ENCODE measurements around the gene IFI44L.

Gene IFI44L

GRCh38 chr1:78633209-78633608, 13.0 kb downstream of the IFI44L start:
- in situ Hi-C loops (cut with HindIII; ENCODE audit: low sequenced_read_pairs) = no loop called here

DNA sequence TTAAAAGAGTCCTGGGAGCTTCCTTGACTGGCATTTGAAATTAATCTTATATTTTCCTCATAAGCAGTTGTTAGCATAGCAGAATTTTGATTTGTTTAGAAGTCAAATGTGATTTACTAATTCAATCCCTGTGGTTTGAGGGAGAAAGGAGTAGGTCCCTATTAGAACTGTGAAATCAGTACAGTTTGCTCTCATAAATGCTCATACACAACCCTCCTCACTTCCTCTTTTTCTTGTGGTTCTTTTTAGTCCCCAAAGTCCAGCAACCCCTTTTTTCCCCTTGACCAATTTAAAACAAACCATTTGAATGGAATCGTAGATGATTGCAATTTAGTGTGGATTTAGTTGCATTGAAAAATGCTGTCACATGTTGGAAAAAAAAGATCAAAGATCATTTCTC, 20.2 kb downstream of the IFI44L start:
- in situ Hi-C loops (cut with HindIII; ENCODE audit: low sequenced_read_pairs) = no loop called here

DNA sequence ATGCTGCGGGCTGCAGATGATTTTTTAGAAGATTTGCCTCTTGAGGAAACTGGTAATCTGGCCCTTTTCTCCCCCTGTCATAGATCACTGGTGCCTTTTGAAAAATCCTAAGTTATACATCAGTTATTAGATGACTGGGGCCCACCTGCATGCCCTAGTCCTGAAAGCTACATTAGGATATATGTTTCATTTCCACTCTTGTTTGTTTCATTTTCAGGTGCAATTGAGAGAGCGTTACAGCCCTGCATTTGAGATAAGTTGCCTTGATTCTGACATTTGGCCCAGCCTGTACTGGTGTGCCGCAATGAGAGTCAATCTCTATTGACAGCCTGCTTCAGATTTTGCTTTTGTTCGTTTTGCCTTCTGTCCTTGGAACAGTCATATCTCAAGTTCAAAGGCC, 21.3 kb downstream of the IFI44L start:
- in situ Hi-C loops (cut with HindIII; ENCODE audit: low sequenced_read_pairs) = no loop called here

DNA sequence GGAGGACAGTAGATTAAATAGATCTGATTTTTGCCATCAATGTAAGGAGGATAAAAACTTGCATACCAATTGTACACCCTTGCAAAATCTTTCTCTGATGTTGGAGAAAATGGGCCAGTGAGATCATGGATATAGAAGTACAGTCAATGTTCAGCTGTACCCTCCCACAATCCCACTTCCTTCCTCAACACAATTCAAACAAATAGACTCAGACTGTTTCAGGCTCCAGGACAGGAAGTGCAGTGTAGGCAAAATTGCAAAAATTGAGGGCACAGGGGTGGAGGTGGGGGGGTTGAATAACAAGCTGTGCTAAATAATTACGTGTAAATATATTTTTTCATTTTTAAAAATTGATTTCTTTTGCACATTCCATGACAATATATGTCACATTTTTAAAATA, 25.5 kb downstream of the IFI44L start:
- in situ Hi-C loops (cut with HindIII; ENCODE audit: low sequenced_read_pairs) = no loop called here

DNA sequence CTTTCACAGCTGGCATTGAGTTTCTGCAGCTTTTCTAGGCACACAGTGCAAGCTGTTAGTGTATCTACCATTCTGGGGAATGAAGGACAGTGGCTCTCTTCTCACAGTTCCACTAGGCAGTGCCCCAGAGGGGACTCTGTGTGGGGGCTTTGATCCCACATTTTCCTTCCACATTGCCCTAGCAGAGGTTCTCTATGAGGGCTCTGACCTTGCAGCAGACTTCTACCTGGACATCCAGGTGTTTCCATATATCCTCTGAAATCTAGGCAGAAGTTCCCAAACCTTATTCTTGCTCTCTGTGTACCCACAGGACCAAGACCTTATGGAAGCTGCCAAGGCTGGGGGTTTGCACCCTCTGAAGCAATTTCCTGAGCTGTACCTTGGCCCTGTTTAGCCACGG, 27.0 kb downstream of the IFI44L start:
- in situ Hi-C loops (cut with HindIII; ENCODE audit: low sequenced_read_pairs) = no loop called here

DNA sequence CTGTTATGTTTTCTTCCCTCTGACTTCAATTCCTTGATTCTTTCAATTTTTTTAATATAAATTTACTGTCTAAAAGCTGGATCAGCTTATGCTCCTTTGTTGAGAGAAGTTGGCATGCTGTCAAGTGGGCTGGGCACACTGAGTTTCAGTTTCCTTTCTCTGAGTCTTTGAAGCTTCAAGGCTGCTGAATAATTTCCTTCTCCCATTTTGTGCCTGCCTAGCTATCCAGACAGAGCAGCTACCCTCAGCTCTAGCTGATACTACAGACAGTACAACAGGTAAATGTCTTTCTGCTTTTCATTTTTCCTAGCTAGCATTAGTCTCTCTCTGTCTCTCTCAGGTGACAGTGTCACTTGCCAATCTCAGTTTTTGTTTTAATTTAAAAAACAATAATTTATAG, 29.4 kb downstream of the IFI44L start, which contains the start of gene IFI44:
Gene IFI44 (plus strand): TSS at position 204 of the 400 bp plus-strand sequence. CDS start 365 bp downstream, outside the sequence.
- in situ Hi-C loops (cut with HindIII; ENCODE audit: low sequenced_read_pairs) = no loop called here

DNA sequence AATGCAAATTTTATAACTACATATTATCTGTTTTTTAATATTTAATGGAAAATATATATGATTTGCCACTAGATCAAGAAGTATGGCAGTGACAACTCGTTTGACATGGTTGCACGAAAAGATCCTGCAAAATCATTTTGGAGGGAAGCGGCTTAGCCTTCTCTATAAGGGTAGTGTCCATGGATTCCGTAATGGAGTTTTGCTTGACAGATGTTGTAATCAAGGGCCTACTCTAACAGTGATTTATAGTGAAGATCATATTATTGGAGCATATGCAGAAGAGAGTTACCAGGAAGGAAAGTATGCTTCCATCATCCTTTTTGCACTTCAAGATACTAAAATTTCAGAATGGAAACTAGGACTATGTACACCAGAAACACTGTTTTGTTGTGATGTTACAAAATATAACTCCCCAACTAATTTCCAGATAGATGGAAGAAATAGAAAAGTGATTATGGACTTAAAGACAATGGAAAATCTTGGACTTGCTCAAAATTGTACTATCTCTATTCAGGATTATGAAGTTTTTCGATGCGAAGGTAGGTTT, 29.9 kb downstream of the IFI44L start:
- in situ Hi-C loops (cut with HindIII; ENCODE audit: low sequenced_read_pairs) = no loop called here

DNA sequence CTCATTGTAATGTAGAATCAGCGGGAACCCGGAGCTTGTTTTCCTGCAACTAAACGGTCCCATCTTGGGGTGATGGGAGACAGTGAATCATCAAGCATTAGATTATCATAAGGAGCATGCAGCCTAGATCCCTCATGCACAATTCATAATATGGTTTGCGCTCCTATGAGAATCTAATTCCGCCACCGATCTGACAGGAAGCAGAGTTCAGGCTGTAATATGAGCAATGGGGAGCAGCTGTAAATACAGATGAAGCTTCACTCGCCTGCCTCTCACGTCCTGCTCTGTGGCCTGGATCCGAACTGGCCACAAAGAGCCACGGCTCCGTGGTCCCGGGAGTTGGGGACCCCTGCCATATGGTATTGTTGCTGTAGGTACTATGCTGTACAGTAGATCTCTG, 31.0 kb downstream of the IFI44L start:
- in situ Hi-C loops (cut with HindIII; ENCODE audit: low sequenced_read_pairs) = no loop called here

- in situ Hi-C loops (cut with HindIII; ENCODE audit: low sequenced_read_pairs) = no loop called here
These were observed 31.8 kb downstream of the IFI44L start for GRCh38 chr1:78652019-78652560.

- in situ Hi-C loops (cut with HindIII; ENCODE audit: low sequenced_read_pairs) = no loop called here
These were observed 38.7 kb downstream of the IFI44L start for GRCh38 chr1:78658901-78659300.

GRCh38 chr1:78663923-78664322, 43.7 kb downstream of the IFI44L start:
- in situ Hi-C loops (cut with HindIII; ENCODE audit: low sequenced_read_pairs) = no loop called here

DNA sequence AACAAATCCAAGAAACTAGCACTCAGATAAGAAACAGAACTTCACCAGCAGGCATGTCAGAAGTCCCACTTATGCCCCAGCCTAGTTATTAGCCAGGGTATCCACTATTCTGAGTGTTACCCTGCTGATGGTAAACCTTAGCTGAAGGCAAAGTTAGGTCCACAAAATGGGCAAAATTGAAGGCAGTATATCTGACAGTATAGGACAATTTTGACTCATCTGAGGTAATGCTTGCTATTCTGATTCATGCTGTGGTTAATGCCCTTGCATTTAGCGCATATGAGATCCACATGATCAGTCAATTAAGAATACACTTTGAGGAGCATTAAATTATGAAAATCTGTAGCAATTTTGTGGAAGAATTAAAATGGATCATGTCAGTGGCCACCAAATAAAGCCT, 44.5 kb downstream of the IFI44L start:
- in situ Hi-C loops (cut with HindIII; ENCODE audit: low sequenced_read_pairs) = no loop called here

- in situ Hi-C loops (cut with HindIII; ENCODE audit: low sequenced_read_pairs) = no loop called here
These were observed 45.6 kb downstream of the IFI44L start for GRCh38 chr1:78665809-78666208.

GRCh38 chr1:78667939-78668338, 47.7 kb downstream of the IFI44L start:
- in situ Hi-C loops (cut with HindIII; ENCODE audit: low sequenced_read_pairs) = no loop called here

- in situ Hi-C loops (cut with HindIII; ENCODE audit: low sequenced_read_pairs) = no loop called here
These were observed 48.2 kb downstream of the IFI44L start for GRCh38 chr1:78668427-78668826.

GRCh38 chr1:78672428-78672827, 52.2 kb downstream of the IFI44L start:
- in situ Hi-C loops (cut with HindIII; ENCODE audit: low sequenced_read_pairs) = no loop called here

DNA sequence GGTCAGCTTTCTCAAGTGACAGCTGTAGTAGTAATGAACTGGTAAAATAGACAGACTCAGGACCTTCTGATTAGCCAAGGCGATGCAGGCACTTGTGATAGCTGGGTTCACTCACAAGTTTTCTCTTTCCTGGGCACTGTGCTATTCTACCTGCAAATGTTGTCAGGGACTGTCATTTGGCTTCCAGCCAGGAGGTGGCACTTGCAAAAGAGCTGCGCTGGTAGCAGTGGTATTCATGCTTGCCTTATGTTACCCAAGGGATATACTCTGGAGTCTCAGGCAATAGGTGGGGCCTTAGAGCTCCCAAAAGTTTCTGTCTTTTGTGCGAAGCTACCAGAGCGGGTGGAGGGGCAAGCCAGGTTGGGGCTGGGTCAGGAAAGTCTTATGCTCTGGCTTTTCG, 52.9 kb downstream of the IFI44L start:
- in situ Hi-C loops (cut with HindIII; ENCODE audit: low sequenced_read_pairs) = no loop called here

- in situ Hi-C loops (cut with HindIII; ENCODE audit: low sequenced_read_pairs) = no loop called here
These were observed 56.2 kb downstream of the IFI44L start for GRCh38 chr1:78676347-78676982.

DNA sequence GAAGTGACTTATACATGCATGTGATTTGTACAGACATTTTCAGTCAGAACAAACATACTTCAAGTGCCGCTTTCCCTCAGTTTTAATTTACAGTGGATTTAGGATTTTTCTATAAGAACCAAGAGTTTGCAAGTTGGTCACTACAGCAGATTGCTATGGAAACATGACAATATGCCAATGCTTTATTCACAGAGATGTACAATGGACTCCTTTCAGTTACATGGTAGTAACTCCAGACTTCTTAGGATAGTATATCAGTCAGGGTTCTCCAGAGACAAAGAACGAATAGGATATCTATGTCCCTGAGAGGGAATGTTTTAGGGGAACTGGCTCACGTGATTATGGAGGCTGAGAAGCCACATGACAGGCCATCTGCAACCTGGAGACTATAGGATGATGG, 56.7 kb downstream of the IFI44L start:
- in situ Hi-C loops (cut with HindIII; ENCODE audit: low sequenced_read_pairs) = no loop called here

- in situ Hi-C loops (cut with HindIII; ENCODE audit: low sequenced_read_pairs) = no loop called here
These were observed 57.5 kb downstream of the IFI44L start for GRCh38 chr1:78677788-78678187.

DNA sequence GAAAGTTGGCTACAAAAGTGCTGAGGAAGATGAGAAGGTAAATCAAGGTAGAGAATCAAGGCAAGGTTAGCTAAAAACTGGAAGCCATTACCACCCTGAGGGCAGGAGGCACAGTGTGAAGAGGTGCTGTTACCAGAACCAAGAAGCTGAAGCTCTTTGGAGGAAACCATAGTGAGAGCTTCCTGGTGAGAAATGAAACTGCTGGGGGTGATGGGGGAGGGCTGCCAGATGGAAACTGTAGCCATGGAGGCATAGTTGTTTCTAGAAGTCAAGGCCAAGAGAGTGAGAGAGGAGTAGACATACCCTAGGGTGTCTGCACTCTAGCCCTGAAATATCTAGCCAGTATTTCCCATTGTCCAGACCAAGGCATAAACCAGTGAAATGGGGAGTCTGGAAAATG, 58.1 kb downstream of the IFI44L start:
- in situ Hi-C loops (cut with HindIII; ENCODE audit: low sequenced_read_pairs) = no loop called here

- in situ Hi-C loops (cut with HindIII; ENCODE audit: low sequenced_read_pairs) = loop anchor here (10.0 kb wide), 1 partner anchor 536 kb away; no protein-coding TSS in a partner anchor
These were observed 61.0 kb downstream of the IFI44L start for GRCh38 chr1:78681265-78681664.

GRCh38 chr1:78682496-78682895, 62.2 kb downstream of the IFI44L start:
- in situ Hi-C loops (cut with HindIII; ENCODE audit: low sequenced_read_pairs) = loop anchor here (10.0 kb wide), 1 partner anchor 538 kb away; no protein-coding TSS in a partner anchor

All from endothelial cell of hepatic sinusoid (primary cell).